ENCODE data around the gene SEC11C.

GRCh38 chr18:59145055-59145454 lies 5.4 kb downstream of the SEC11C start:
- TF ChIP-seq, protein P1, sequence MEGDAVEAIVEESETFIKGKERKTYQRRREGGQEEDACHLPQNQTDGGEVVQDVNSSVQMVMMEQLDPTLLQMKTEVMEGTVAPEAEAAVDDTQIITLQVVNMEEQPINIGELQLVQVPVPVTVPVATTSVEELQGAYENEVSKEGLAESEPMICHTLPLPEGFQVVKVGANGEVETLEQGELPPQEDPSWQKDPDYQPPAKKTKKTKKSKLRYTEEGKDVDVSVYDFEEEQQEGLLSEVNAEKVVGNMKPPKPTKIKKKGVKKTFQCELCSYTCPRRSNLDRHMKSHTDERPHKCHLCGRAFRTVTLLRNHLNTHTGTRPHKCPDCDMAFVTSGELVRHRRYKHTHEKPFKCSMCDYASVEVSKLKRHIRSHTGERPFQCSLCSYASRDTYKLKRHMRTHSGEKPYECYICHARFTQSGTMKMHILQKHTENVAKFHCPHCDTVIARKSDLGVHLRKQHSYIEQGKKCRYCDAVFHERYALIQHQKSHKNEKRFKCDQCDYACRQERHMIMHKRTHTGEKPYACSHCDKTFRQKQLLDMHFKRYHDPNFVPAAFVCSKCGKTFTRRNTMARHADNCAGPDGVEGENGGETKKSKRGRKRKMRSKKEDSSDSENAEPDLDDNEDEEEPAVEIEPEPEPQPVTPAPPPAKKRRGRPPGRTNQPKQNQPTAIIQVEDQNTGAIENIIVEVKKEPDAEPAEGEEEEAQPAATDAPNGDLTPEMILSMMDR (conservative IDR thresholded peaks at IDR 0.05 in 1 of 2, IDR thresholded peaks at IDR 0.05 in 1 of 2; ENCODE audit: low read depth in 1 of 2, low read length in 2 of 2), result no peak
- TF ChIP-seq EZH2 (IDR thresholded peaks at IDR 0.05; ENCODE audit: low read length, missing control alignments), result no peak
